ENCODE data around the gene RGS3.

DNA sequence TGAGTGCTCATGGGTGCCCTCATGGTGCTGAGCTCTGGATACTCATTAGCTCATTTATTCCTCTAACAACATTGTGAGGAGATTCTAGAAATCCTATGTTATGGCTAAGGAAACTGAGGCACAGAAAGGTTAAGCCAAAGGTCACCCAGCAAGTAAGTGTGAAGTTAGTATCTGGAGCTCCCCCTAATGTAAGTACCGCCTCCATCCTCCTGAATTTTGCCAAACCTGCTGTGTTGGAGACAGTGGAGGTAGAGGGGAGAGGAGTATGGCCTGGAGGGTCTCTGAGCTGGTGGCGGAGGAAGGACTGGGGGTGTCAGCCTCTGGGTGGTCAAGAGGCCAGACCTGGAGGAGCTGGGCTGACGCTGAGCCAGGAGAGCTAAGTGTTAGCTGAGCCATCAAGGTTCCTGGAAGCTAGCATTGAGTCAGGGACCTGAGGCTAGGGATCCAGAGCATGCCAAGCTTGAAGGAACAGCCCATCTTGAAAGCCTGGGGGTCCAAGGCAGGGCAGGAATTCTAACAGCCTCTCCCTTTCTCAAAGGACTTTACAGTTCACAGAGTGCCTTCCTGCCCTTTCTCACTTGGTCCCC lies 114.8 kb downstream of the RGS3 start:
- TF ChIP-seq, protein P1, sequence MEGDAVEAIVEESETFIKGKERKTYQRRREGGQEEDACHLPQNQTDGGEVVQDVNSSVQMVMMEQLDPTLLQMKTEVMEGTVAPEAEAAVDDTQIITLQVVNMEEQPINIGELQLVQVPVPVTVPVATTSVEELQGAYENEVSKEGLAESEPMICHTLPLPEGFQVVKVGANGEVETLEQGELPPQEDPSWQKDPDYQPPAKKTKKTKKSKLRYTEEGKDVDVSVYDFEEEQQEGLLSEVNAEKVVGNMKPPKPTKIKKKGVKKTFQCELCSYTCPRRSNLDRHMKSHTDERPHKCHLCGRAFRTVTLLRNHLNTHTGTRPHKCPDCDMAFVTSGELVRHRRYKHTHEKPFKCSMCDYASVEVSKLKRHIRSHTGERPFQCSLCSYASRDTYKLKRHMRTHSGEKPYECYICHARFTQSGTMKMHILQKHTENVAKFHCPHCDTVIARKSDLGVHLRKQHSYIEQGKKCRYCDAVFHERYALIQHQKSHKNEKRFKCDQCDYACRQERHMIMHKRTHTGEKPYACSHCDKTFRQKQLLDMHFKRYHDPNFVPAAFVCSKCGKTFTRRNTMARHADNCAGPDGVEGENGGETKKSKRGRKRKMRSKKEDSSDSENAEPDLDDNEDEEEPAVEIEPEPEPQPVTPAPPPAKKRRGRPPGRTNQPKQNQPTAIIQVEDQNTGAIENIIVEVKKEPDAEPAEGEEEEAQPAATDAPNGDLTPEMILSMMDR (IDR thresholded peaks at IDR 0.05; ENCODE audit: insufficient read depth, low read length): no peak
- no peak for TF ChIP-seq POLR2AphosphoS5 (IDR thresholded peaks at IDR 0.05; ENCODE audit: low read depth)
- no peak for TF ChIP-seq SPI1 (IDR thresholded peaks at IDR 0.05; ENCODE audit: borderline replicate concordance, low read depth)
